ENCODE data around the gene TUBGCP3.

DNA sequence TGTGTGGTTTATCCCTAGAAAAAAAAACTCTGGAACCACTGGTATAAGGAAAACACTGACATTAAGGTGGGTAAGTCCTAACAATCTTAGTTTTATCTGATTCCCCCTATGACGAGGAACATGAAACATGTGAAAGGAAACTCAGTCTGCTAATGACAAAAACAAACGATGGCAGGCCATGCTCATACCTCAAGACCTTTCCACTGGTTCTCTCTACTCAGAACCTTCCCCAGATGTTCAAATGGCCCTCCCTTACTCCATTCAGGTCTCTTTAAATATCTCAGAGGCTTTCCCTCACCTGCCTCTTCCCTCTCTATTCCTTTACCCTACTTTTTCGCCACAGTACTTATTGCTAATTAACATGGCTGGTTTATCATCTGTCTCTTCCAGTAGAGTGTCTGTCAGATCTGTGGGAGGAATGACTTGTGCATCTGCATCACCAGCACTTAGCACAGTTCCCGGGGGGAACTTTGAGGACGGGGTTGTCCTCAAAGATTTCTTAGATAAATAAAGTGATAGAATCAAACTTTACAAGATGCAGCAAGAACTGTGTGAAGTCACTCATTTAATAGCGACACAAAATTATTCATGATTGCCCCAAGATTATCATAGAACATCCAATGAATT, 1.5 kb downstream of the TUBGCP3 start:
- TF ChIP-seq, protein P1, sequence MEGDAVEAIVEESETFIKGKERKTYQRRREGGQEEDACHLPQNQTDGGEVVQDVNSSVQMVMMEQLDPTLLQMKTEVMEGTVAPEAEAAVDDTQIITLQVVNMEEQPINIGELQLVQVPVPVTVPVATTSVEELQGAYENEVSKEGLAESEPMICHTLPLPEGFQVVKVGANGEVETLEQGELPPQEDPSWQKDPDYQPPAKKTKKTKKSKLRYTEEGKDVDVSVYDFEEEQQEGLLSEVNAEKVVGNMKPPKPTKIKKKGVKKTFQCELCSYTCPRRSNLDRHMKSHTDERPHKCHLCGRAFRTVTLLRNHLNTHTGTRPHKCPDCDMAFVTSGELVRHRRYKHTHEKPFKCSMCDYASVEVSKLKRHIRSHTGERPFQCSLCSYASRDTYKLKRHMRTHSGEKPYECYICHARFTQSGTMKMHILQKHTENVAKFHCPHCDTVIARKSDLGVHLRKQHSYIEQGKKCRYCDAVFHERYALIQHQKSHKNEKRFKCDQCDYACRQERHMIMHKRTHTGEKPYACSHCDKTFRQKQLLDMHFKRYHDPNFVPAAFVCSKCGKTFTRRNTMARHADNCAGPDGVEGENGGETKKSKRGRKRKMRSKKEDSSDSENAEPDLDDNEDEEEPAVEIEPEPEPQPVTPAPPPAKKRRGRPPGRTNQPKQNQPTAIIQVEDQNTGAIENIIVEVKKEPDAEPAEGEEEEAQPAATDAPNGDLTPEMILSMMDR (IDR thresholded peaks at IDR 0.05; ENCODE audit: low read depth, low read length, poor library complexity, severe bottlenecking): no peak
- no peak for TF ChIP-seq EZH2phosphoT487 (IDR thresholded peaks at IDR 0.05; ENCODE audit: borderline replicate concordance, low read length)

Data from DOHH2 (cell line).